Psoas muscle (tissue), 8 donors: Measurements from ENCODE around the gene SLC15A4. TPM values are rescaled to one million over a fixed set of nuclear protein-coding genes. Genes with fewer than 3 reads are reported as not detected.
"Not testable (repeated sequence)": the region's sequence is repeated elsewhere in the genome, so short reads cannot be mapped to it uniquely, and the experiment has no call there.

Experiments used
- ATAC-seq, 4 donors: fragments of 200-7000 bp; cut with Tn5 transposase; one replicate each; pipeline ENCODE4 v1.9.1; 2020; ENCODE audit warnings: moderate library complexity in 3 of 4, mild to moderate bottlenecking in 2 of 4
- DNase-seq, 2 donors: peaks; one replicate each; pipeline ENCODE4 v3.0.0-alpha.2; 2020
- H3K27ac ChIP-seq: fragments of 200-600 bp; one replicate; pipeline ENCODE4 v1.8.0; 2022
- H3K27me3 ChIP-seq, 3 donors: fragments of 200-600 bp in 1 of 3; one replicate each; pipeline versions ENCODE4 v1.6.1 to v1.8.0; 2013 to 2022; ENCODE audit warnings: low read length in 2 of 3, mild to moderate bottlenecking in 2 of 3, moderate library complexity in 1 of 3; ENCODE audit not compliant: insufficient read depth in 3 of 3
- H3K36me3 ChIP-seq, 2 donors: fragments of 200-600 bp in 1 of 2; one replicate each; pipeline versions ENCODE4 v1.6.1 to v1.8.0; 2013 to 2022; ENCODE audit warnings: low read depth in 1 of 2, mild to moderate bottlenecking in 1 of 2, moderate library complexity in 1 of 2; ENCODE audit not compliant: insufficient read depth in 1 of 2
- H3K4me1 ChIP-seq: fragments of 200-600 bp; one replicate; pipeline ENCODE4 v1.8.0; 2022
- H3K4me3 ChIP-seq: fragments of 200-600 bp; one replicate; pipeline ENCODE4 v1.8.0; 2022; ENCODE audit warnings: mild to moderate bottlenecking
- H3K9me3 ChIP-seq: fragments of 200-600 bp; one replicate; pipeline ENCODE4 v1.8.0; 2022
- CTCF ChIP-seq: fragments of 200-600 bp; IDR thresholded peaks from one replicate; pipeline ENCODE4 v1.8.0; 2022; ENCODE audit warnings: antibody characterized with exemption
- WGBS, 3 donors: extraction: QIAGEN DNeasy Blood & Tissue Kit; methylation state at CpG; one replicate each; pipeline versions ENCODE4 v1.1.6 to v1.1.7; 2013; 5-methylcytosine and 5-hydroxymethylcytosine counted together
- intact Hi-C, 2 donors: fragments of 100-400 bp; cut with DNase I; formaldehyde crosslinking; loops; one replicate each; pipeline versions ENCODE4 v1.11.0 to v1.14.2; 2022
- polyA plus RNA-seq, 3 donors: library from polyadenylated mRNA; stranded (reverse); fragments of 200-250 nt; gene quantifications; one replicate each; pipeline ENCODE4 v1.2.3, GENCODE V29; 2013
- total RNA-seq, 4 donors: library from RNA; stranded (reverse); fragmentation: NEBNext Ultra II Directional in 2 of 4; extraction: Animal tissue kit (Norgen Biotek cat#: 25700) in 2 of 4; gene quantifications; one replicate each; pipeline versions ENCODE4 v1.2.1 to v1.2.4, GENCODE V29; 2021 to 2023
- donor health status: healthy with polysubstance abuse.
- donor health status: DM: no; HTN: no; CAD: no; lungs with moderate emphysema.
- donor health status: Bipolar disorder and iron deficiency.
- donor health status: healthy.
- donor health status: DM: yes; HTN: yes; CAD: no.
- donor health status: DM: no; HTN: no; CAD: no.
- donor health status: DM: no; HTN: no; CAD: no.
- donor health status: DM: yes; HTN: yes; CAD: no.

The SLC15A4 gene
- total and polyA plus RNA-seq, 7 donors = 21.9 to 54.0 (median 30.2) TPM

DNA sequence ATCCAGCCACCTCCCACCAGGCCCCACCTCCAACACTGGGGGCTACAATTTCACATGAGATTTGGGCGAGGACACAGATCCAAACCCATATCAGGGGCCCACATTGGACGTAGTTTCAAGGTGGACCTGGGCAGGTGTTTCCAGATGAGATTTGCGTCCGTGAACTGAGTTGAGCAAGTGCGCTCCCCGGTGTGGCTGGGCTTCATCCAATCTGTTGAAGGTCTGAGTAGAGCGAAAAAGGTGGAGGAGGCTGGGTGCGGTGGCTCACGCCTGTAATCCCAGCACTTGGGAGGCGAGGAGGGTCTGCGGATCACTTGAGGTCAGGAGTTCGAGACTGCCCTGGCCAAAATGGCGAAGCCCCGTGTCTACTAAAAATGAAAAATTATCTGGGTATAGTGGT lies 24.6 kb upstream of the SLC15A4 start:
- H3K4me3 ChIP-seq = no peak overlapping the region
- WGBS, 3 donors = 94 to 97% (median 96%) methylated on average over 14 of the region's 14 CpGs
- H3K27ac ChIP-seq = no peak overlapping the region
- no peaks in the 10 kb centered on the region for H3K36me3 ChIP-seq
- DNase-seq (no peak), ATAC-seq (no peak)
- no peaks in the 10 kb centered on the region for H3K9me3 ChIP-seq
- H3K4me1 ChIP-seq = no peaks in the 10 kb centered on the region
- no peak for TF ChIP-seq CTCF
- intact Hi-C loops = no loop called here
- H3K27me3 ChIP-seq = peaks cover 0 to 8% (median 0%) of the 10 kb centered on the region in 3 donors

GRCh38 chr12:128846671-128847070 lies 22.9 kb upstream of the SLC15A4 start:
- H3K4me3 ChIP-seq, H3K4me1 ChIP-seq, DNase-seq, H3K27ac ChIP-seq, ATAC-seq, H3K9me3 ChIP-seq, H3K36me3 ChIP-seq, H3K27me3 ChIP-seq, intact Hi-C loops: not testable (repeated sequence)
- WGBS, 3 donors = 84 to 92% (median 86%) methylated on average over 13 to 27 of the region's 27 CpGs

DNA sequence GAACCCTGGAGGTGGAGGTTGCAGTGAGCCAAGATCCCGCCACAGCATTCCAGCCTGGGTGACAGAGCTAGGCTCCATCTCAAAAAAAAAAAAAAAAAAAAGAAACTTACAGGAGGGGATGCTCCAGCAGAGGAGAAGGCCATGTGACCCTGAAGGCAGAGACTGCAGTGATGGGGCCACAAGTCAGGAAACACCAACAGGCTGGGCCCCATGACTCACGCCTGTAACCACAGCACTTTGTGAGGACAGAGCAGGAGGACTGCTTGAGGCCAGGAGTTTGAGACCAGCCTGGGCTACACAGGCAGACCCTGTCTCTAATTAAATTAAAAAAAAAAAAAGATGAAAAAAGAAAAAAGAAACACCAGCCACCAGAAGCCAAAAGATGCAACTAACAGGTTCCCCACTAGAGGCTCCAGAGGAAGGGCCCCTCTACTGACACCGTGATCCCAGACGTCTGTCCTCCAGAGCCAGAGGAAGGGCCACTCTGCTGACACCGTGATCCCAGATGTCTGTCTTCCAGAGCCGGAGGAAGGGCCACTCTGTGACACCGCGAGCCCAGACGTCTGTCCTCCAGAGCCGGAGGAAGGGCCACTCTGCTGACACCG lies 20.4 kb upstream of the SLC15A4 start:
- WGBS, 3 donors = 67 to 69% (median 69%) methylated on average over 11 of the region's 11 CpGs
- Histone ChIP-seq H3K9me3 (no peaks in the 10 kb centered on the region), H3K4me3 (no peak overlapping the region), H3K4me1 (no peaks in the 10 kb centered on the region), H3K27ac (no peak overlapping the region), H3K36me3 (no peaks in the 10 kb centered on the region), H3K27me3 (no peaks in the 10 kb centered on the region)
- no peak for TF ChIP-seq CTCF
- intact Hi-C loops = no loop called here
- ATAC-seq (no peak), DNase-seq (no peak)

DNA sequence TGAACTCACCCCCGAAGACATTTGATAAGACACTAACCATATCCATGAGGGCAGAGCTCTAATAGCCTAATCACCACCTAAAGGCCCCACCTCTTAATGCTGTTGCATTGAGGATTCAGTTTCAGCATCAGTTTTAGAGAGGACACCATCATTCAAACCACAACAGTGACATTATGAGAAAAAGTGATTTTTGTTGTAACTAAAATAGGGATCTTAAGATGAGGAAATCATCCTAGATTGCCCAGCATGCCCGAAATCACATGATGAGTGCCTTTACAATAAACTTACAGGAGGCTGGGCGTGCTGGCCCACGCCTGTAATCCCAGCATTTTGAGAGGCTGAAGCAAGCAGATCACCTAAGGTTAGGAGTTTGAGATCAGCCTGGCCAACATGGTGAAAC lies 19.8 kb upstream of the SLC15A4 start:
- Histone ChIP-seq H3K9me3 (no peaks in the 10 kb centered on the region), H3K4me1 (no peaks in the 10 kb centered on the region), H3K4me3 (no peak overlapping the region), H3K36me3 (no peaks in the 10 kb centered on the region), H3K27ac (no peak overlapping the region), H3K27me3 (no peaks in the 10 kb centered on the region)
- no peak for ATAC-seq
- DNase-seq = no peak
- 83 to 92% (median 88%) methylated on average over 4 of the region's 4 CpGs for WGBS, 3 donors
- TF ChIP-seq CTCF = no peak
- intact Hi-C loops = no loop called here

- no peak for TF ChIP-seq CTCF
- Histone ChIP-seq H3K27me3 (no peaks in the 10 kb centered on the region), H3K27ac (no peak overlapping the region), H3K36me3 (no peaks in the 10 kb centered on the region), H3K4me3 (no peak overlapping the region), H3K4me1 (no peaks in the 10 kb centered on the region), H3K9me3 (no peaks in the 10 kb centered on the region)
- intact Hi-C loops = no loop called here
- no peak for DNase-seq
- ATAC-seq = no peak
- WGBS, 3 donors = 87 to 93% (median 93%) methylated on average over 11 of the region's 11 CpGs
Observed at GRCh38 chr12:128842579-128842978, 18.8 kb upstream of the SLC15A4 start.
